Body of pancreas (tissue), 4 donors: ENCODE data around the gene PRTFDC1. TPM values are rescaled to one million over a fixed set of nuclear protein-coding genes. Genes with fewer than 3 reads are reported as not detected.

ENCODE experiments used
- ATAC-seq: fragments of 150-250 bp; one replicate; pipeline ENCODE4 v1.9.1; 2016
- DNase-seq, 4 donors: peaks; one replicate each; pipeline ENCODE4 v3.0.0-alpha.2; 2019
- H3K27ac ChIP-seq, 4 donors: fragments of 200-600 bp; sonication (generic); 1 replicate in 3 of 4; 2 replicates in 1 of 4; pipeline versions ENCODE4 v1.5.1 to v1.6.1; 2016 to 2019; ENCODE audit warnings: mild to moderate bottlenecking in 1 of 4, mixed read lengths in 1 of 4, moderate library complexity in 1 of 4
- H3K27me3 ChIP-seq, 2 donors: fragments of 200-600 bp; sonication (generic); one replicate each; pipeline ENCODE4 v1.6.0; 2016; ENCODE audit warnings: mild to moderate bottlenecking in 1 of 2
- H3K36me3 ChIP-seq, 2 donors: fragments of 200-600 bp; sonication (generic); replicated peaks in 1 of 2; 2 replicates each; pipeline ENCODE4 v1.5.1; 2016; ENCODE audit warnings: low read depth in 2 of 2; ENCODE audit not compliant: insufficient read depth in 1 of 2
- H3K4me1 ChIP-seq: fragments of 200-600 bp; sonication (generic); one replicate; pipeline ENCODE4 v1.6.0; 2016
- H3K4me3 ChIP-seq, 2 donors: fragments of 200-600 bp; sonication (generic); 1 replicate in 1 of 2; 2 replicates in 1 of 2; pipeline ENCODE4 v1.5.1; 2016 to 2019
- H3K9me3 ChIP-seq, 3 donors: fragments of 200-600 bp; sonication (generic); 1 replicate in 2 of 3; 2 replicates in 1 of 3; pipeline ENCODE4 v1.5.1; 2016
- POLR2A ChIP-seq, 3 donors: fragments of 450-650 bp; IDR thresholded peaks; one replicate each; pipeline ENCODE4 v1.6.1; 2016; ENCODE audit warnings: antibody characterized with exemption in 3 of 3, mild to moderate bottlenecking in 2 of 3
- WGBS, 2 donors: methylation state at CpG; one replicate each; pipeline ENCODE4 v1.1.5; 2017; 5-methylcytosine and 5-hydroxymethylcytosine counted together
- intact Hi-C: fragments of 100-400 bp; cut with DNase I; formaldehyde crosslinking; loops from one replicate; pipeline ENCODE4 v1.15.1; 2023
- total RNA-seq, 2 donors: library from RNA; depleted of rRNA; stranded (reverse); fragments of >200 nt; gene quantifications; one replicate each; pipeline ENCODE4 v1.1.0, GENCODE V29; 2016
- TF ChIP-seq, protein P1 (sequence below), 7 experiments: fragments of 450-650 bp in 4 of 7; fragments of 200-600 bp in 3 of 7; sonication (generic) in 3 of 7; IDR thresholded peaks; one replicate each; pipeline ENCODE4 v1.5.1; 2016 to 2019; ENCODE audit warnings: antibody characterized with exemption in 7 of 7

PRTFDC1 gene
- total RNA-seq, 2 donors from 2014 or later = 6.5 to 14.2 TPM

GRCh38 chr10:24822590-24822989, 129.8 kb downstream of the PRTFDC1 start:
- no peaks in the 10 kb centered on the region for H3K27me3 ChIP-seq
- no peak overlapping the region for H3K27ac ChIP-seq
- TF ChIP-seq, protein P1, sequence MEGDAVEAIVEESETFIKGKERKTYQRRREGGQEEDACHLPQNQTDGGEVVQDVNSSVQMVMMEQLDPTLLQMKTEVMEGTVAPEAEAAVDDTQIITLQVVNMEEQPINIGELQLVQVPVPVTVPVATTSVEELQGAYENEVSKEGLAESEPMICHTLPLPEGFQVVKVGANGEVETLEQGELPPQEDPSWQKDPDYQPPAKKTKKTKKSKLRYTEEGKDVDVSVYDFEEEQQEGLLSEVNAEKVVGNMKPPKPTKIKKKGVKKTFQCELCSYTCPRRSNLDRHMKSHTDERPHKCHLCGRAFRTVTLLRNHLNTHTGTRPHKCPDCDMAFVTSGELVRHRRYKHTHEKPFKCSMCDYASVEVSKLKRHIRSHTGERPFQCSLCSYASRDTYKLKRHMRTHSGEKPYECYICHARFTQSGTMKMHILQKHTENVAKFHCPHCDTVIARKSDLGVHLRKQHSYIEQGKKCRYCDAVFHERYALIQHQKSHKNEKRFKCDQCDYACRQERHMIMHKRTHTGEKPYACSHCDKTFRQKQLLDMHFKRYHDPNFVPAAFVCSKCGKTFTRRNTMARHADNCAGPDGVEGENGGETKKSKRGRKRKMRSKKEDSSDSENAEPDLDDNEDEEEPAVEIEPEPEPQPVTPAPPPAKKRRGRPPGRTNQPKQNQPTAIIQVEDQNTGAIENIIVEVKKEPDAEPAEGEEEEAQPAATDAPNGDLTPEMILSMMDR (IDR thresholded peaks at IDR 0.05) = no peak
- no peak for TF ChIP-seq POLR2A (IDR thresholded peaks at IDR 0.05)
- H3K4me1 ChIP-seq = no peaks in the 10 kb centered on the region
- H3K36me3 ChIP-seq = no peaks in the 10 kb centered on the region
- ATAC-seq = no peak
- H3K4me3 ChIP-seq = no peak overlapping the region
- DNase-seq = no peak
- 63 to 78% methylated on average over 2 of the region's 2 CpGs for WGBS, 2 donors
- H3K9me3 ChIP-seq = no peaks in the 10 kb centered on the region
- intact Hi-C loops = no loop called here

GRCh38 chr10:24821986-24822385, 130.4 kb downstream of the PRTFDC1 start:
- DNase-seq (no peak), ATAC-seq (no peak)
- Histone ChIP-seq H3K36me3 (no peaks in the 10 kb centered on the region), H3K4me1 (no peaks in the 10 kb centered on the region), H3K27me3 (no peaks in the 10 kb centered on the region), H3K27ac (no peak overlapping the region), H3K9me3 (no peaks in the 10 kb centered on the region), H3K4me3 (no peak overlapping the region)
- 76 to 80% methylated on average over 3 of the region's 3 CpGs for WGBS, 2 donors
- TF ChIP-seq, protein P1 (IDR thresholded peaks at IDR 0.05) = no peak
- TF ChIP-seq POLR2A (IDR thresholded peaks at IDR 0.05) = no peak
- intact Hi-C loops = no loop called here

GRCh38 chr10:24816868-24817396, 135.5 kb downstream of the PRTFDC1 start:
- WGBS, 2 donors = 88 to 89% methylated on average over 6 of the region's 6 CpGs
- H3K27ac ChIP-seq = no peak overlapping the region
- no peak overlapping the region for H3K4me3 ChIP-seq
- intact Hi-C loops = no loop called here
- no peak for TF ChIP-seq POLR2A (IDR thresholded peaks at IDR 0.05)
- TF ChIP-seq, protein P1 (IDR thresholded peaks at IDR 0.05) = no peak
- H3K4me1 ChIP-seq = no peaks in the 10 kb centered on the region
- DNase-seq (no peak), ATAC-seq (no peak)
- no peaks in the 10 kb centered on the region for H3K36me3 ChIP-seq
- no peaks in the 10 kb centered on the region for H3K27me3 ChIP-seq
- H3K9me3 ChIP-seq = no peaks in the 10 kb centered on the region

DNA sequence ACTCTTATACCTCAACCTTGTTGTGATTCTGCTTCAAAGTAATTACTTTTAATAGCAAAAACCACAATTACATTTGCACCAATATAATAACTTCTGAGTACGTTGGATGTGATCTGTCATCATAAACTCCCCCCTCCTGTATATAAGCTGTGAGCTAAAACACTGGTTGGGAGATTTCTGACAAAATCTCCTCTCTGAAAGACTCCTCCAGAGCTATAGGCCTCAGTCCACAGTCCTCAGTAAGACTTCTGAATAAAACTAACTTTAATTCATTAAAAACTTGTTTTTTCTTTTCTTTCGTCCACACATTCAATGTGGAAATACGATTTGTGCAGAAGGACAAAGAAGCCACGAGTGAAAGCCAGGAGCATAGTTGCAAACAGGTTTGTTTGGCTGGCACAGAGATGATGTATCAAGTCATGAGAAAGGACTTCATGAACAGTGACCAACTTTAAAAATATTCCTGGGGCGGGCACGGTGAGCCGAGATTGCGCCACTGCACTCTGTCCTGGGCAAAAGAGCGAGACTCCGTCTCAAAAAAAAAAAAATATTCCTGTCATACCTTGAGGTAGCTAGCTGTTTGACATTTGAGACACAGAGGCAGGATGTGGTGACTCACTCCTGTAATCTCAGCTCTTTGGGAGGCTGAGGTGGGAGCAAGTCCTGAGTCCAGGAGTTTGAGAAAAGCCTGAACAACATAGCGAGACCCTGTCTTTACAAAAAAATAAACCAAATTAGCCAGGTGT, 137.7 kb downstream of the PRTFDC1 start:
- H3K4me3 ChIP-seq = no peak overlapping the region
- H3K9me3 ChIP-seq = no peaks in the 10 kb centered on the region
- H3K27ac ChIP-seq = no peak overlapping the region
- TF ChIP-seq, protein P1 (IDR thresholded peaks at IDR 0.05) = no peak
- TF ChIP-seq POLR2A (IDR thresholded peaks at IDR 0.05) = no peak
- no peak for ATAC-seq
- no peaks in the 10 kb centered on the region for H3K36me3 ChIP-seq
- no peaks in the 10 kb centered on the region for H3K27me3 ChIP-seq
- 74 to 77% methylated on average over 11 of the region's 11 CpGs for WGBS, 2 donors
- DNase-seq = no peak
- intact Hi-C loops = no loop called here
- no peaks in the 10 kb centered on the region for H3K4me1 ChIP-seq

GRCh38 chr10:24813856-24814255, 138.6 kb downstream of the PRTFDC1 start:
- intact Hi-C loops = no loop called here
- 59 to 71% methylated on average over 4 of the region's 4 CpGs for WGBS, 2 donors
- no peaks in the 10 kb centered on the region for H3K4me1 ChIP-seq
- ATAC-seq (no peak), DNase-seq (no peak)
- H3K36me3 ChIP-seq = no peaks in the 10 kb centered on the region
- no peaks in the 10 kb centered on the region for H3K9me3 ChIP-seq
- no peak overlapping the region for H3K27ac ChIP-seq
- H3K27me3 ChIP-seq = no peaks in the 10 kb centered on the region
- H3K4me3 ChIP-seq = no peak overlapping the region
- TF ChIP-seq, protein P1 (IDR thresholded peaks at IDR 0.05) = no peak
- TF ChIP-seq POLR2A (IDR thresholded peaks at IDR 0.05) = no peak
